DOHH2 (cell line): Measurements from ENCODE around the gene TMEM119.

Experiments
- H3F3A ChIP-seq: fragments of 200-600 bp; sonication (generic), shearing (Covaris generic); 2 replicates; pipeline ENCODE4 v1.6.0; 2016; ENCODE audit warnings: antibody characterized with exemption, mild to moderate bottlenecking; ENCODE audit not compliant: control insufficient read depth, insufficient read depth
- H3K27ac ChIP-seq: fragments of 200-600 bp; sonication (generic); 2 replicates; pipeline ENCODE4 v1.5.1; 2014; ENCODE audit warnings: low read depth, mild to moderate bottlenecking, low read length, moderate library complexity
- H3K27me3 ChIP-seq: fragments of 200-600 bp; sonication (generic); 2 replicates; pipeline ENCODE4 v1.6.1; 2014; ENCODE audit warnings: mild to moderate bottlenecking, low read length, mixed read lengths; ENCODE audit not compliant: control insufficient read depth
- H3K36me3 ChIP-seq: fragments of 200-600 bp; sonication (generic); 2 replicates; pipeline ENCODE4 v1.6.1; 2014; ENCODE audit warnings: mild to moderate bottlenecking, low read length, moderate library complexity, mixed read lengths; ENCODE audit not compliant: control insufficient read depth
- H3K4me1 ChIP-seq: fragments of 200-600 bp; sonication (generic); 2 replicates; pipeline ENCODE4 v1.6.1; 2014; ENCODE audit warnings: mild to moderate bottlenecking, low read length, mixed read lengths; ENCODE audit not compliant: control insufficient read depth
- H3K4me2 ChIP-seq: fragments of 200-600 bp; sonication (generic); 2 replicates; pipeline ENCODE4 v1.6.0; 2014; ENCODE audit warnings: mild to moderate bottlenecking, low read length, moderate library complexity
- H3K4me3 ChIP-seq: fragments of 200-600 bp; sonication (generic); 2 replicates; pipeline ENCODE4 v1.5.1; 2014; ENCODE audit warnings: mild to moderate bottlenecking, low read length, mixed read lengths
- H3K79me2 ChIP-seq: fragments of 200-600 bp; sonication (generic); 2 replicates; pipeline ENCODE4 v1.6.1; 2014; ENCODE audit warnings: mild to moderate bottlenecking, low read length, mixed read lengths; ENCODE audit not compliant: control insufficient read depth
- H3K9me2 ChIP-seq: fragments of 200-600 bp; sonication (generic); replicated peaks from 2 replicates; pipeline ENCODE4 v1.6.1; 2014; ENCODE audit warnings: mild to moderate bottlenecking, low read length, mixed read lengths; ENCODE audit not compliant: control insufficient read depth
- H3K9me3 ChIP-seq: fragments of 200-600 bp; sonication (generic); 2 replicates; pipeline ENCODE4 v1.6.1; 2014; ENCODE audit warnings: antibody characterized with exemption, low read length, mixed read lengths; ENCODE audit not compliant: control insufficient read depth, insufficient read depth
- H4K20me1 ChIP-seq: fragments of 200-600 bp; sonication (generic); 2 replicates; pipeline ENCODE4 v1.6.0; 2014; ENCODE audit warnings: low read depth, mild to moderate bottlenecking, antibody characterized with exemption, low read length, moderate library complexity; ENCODE audit not compliant: control insufficient read depth, insufficient read depth
- CTCF ChIP-seq: fragments of 200-600 bp; sonication (generic); IDR thresholded peaks from one replicate; pipeline ENCODE4 v1.5.1; 2014; ENCODE audit warnings: antibody characterized with exemption, mild to moderate bottlenecking, low read depth, low read length; ENCODE audit not compliant: poor library complexity, severe bottlenecking
- EZH2phosphoT487 ChIP-seq: fragments of 200-600 bp; sonication (generic); IDR thresholded peaks from 2 replicates; pipeline ENCODE4 v1.6.1; 2017; ENCODE audit warnings: borderline replicate concordance, mild to moderate bottlenecking, antibody characterized with exemption, low read length, moderate library complexity, mixed read lengths

The TMEM119 gene

GRCh38 chr12:108567406-108568337, 30.2 kb downstream of the TMEM119 start:
- Histone ChIP-seq H3K27ac (peak overlapping the region; percentile 36; the same call in 1 of the 2 replicates), H3K79me2 (peaks cover 20% of the 10 kb centered on the region), H3K4me1 (peaks cover 77% of the 10 kb centered on the region), H3F3A (peaks cover 4% of the 10 kb centered on the region; the same call in 1 of the 2 replicates), H3K27me3 (peaks cover 8% of the 10 kb centered on the region; the same call in 1 of the 2 replicates), H3K9me2 (no peaks in the 10 kb centered on the region), H3K36me3 (peaks cover 58% of the 10 kb centered on the region), H3K9me3 (no peaks in the 10 kb centered on the region), H3K4me2 (peak overlapping the region; percentile 10; the same call in 1 of the 2 replicates), H3K4me3 (no peak overlapping the region), H4K20me1 (no peaks in the 10 kb centered on the region)
- TF ChIP-seq EZH2phosphoT487 = no peak
- TF ChIP-seq CTCF = no peak

GRCh38 chr12:108566452-108566851, 31.4 kb downstream of the TMEM119 start:
- H3K36me3 ChIP-seq = peaks cover 64% of the 10 kb centered on the region
- H3K9me3 ChIP-seq = no peaks in the 10 kb centered on the region
- no peaks in the 10 kb centered on the region for H4K20me1 ChIP-seq
- no peaks in the 10 kb centered on the region for H3K9me2 ChIP-seq
- no peak for TF ChIP-seq CTCF
- no peak for TF ChIP-seq EZH2phosphoT487
- H3K4me2 ChIP-seq = peak overlapping the region; percentile 37; the same call in 1 of the 2 replicates
- peaks cover 28% of the 10 kb centered on the region for H3K79me2 ChIP-seq
- H3K27me3 ChIP-seq = no peaks in the 10 kb centered on the region
- no peak overlapping the region for H3K4me3 ChIP-seq
- peaks cover 11% of the 10 kb centered on the region for H3F3A ChIP-seq
- peaks cover 79% of the 10 kb centered on the region for H3K4me1 ChIP-seq
- no peak overlapping the region for H3K27ac ChIP-seq

GRCh38 chr12:108565976-108566375, 31.9 kb downstream of the TMEM119 start:
- peaks cover 30% of the 10 kb centered on the region for H3K79me2 ChIP-seq

More at GRCh38 chr12:108565976-108566375, 31.9 kb downstream of the TMEM119 start:
- Histone ChIP-seq H3K36me3 (peaks cover 65% of the 10 kb centered on the region), H4K20me1 (no peaks in the 10 kb centered on the region), H3F3A (peaks cover 12% of the 10 kb centered on the region), H3K4me2 (peak overlapping the region; percentile 37), H3K9me2 (no peaks in the 10 kb centered on the region), H3K4me1 (peaks cover 77% of the 10 kb centered on the region), H3K4me3 (no peak overlapping the region), H3K27me3 (no peaks in the 10 kb centered on the region), H3K9me3 (no peaks in the 10 kb centered on the region), H3K27ac (no peak overlapping the region)
- TF ChIP-seq CTCF (no peak), EZH2phosphoT487 (no peak)
